Measurements from ENCODE around the gene TFR2.
"Not testable (repeated sequence)": the region's sequence is repeated elsewhere in the genome, so short reads cannot be mapped to it uniquely, and the experiment has no call there.

The TFR2 gene

DNA sequence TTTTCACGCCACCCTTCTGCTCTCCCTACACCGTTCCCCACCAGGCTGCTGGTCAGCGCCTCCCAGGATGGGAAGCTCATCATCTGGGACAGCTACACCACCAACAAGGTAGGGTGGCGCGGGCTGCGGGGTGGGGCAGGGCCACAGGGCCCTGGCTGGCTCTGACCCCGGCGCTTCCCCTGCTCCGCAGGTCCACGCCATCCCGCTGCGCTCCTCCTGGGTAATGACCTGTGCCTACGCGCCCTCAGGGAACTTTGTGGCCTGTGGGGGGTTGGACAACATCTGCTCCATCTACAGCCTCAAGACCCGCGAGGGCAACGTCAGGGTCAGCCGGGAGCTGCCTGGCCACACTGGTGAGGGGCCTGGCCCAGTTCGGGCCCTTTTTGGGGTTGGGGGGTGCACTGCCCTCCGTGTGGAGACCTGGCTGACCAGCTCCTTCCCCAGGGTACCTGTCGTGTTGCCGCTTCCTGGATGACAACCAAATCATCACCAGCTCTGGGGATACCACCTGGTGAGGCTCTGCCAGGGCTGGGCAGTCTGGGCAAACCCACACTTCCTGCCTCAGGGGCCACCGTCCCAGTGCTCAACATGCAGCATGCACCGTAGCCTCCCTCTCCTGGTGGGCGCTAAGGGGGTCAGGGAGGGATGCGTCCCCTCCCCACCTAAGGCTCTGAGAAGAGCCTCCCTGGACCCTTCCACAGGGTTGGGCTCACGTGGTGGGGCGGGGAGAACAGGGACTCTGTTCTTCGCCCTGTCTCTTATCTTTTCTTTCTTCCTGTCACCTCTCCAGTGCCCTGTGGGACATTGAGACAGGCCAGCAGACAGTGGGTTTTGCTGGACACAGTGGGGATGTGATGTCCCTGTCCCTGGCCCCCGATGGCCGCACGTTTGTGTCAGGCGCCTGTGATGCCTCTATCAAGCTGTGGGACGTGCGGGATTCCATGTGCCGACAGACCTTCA lies 36.2 kb upstream of the TFR2 start:
- DNase-seq, result no peak

DNA sequence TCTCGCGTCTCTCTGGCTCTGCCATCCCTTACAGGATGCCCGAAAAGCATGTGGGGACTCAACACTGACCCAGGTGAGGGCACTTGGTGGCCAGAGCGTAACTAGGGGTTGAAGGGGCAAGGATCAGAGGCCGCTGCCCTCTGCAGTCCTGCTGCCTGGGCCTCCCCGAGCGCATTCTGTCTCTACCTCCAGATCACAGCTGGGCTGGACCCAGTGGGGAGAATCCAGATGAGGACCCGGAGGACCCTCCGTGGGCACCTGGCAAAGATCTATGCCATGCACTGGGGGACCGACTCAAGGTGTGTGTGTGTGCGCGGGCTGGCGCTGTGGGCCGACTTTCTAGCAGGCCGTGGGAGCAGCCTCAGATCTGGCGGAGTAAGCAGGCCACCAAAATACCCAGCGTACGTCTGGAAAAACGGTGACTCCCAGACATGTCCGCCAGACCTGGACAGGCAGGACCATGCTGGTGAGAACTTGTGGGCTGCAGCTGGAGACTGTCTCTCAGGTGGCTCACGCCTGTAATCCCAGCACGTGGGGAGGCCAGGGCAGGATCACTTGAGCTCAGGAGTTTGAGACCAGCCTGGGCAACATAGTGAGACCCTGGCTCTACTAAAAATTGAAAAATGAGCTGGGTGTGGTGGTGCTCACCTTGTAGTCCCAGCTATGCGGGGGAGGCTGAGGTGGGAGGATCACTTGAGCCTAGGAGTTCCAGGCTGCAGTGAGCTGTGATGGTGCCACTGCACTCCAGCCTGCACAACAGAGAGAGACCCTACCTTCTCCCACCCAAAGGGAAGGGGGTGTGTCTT lies 35.4 kb upstream of the TFR2 start:
- DNase-seq, result no peak

DNA sequence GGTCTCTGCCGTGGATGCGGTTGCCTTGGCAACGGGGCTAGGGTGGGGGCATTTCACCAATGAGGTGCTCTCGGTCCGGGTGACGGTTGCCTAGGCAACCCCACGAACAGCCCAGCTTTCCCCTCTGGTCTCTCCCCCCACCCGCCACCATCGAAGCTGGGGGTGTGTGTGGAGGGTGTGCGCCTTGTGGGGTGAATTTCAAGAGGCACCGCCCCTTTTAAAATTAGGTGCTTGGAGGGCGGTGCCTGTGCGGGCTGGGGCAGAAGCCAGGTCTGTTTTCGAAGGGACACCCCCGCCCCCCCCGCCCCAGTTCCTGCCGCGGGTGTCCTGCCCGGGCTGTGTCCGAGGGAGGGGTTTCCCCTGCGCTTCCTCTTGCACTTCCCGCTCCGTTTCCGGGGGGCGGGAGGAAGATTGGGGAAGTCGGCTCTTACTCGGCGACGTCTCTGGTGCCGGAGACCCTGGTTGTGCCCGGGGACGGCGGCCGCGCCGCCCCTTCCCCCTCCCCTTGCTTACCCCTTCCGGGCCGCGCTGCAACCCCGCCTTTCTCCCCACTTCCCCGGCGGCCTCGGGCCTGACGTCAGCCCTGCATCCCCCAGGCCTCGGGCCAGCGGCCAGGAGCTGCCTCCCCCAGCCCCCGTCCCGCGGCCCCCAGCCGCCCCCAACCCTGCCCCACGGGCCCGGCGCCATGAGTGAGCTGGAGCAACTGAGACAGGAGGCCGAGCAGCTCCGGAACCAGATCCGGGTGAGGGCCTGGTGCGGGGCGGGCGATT lies 34.4 kb upstream of the TFR2 start:
- peak; percentile 79 for DNase-seq

DNA sequence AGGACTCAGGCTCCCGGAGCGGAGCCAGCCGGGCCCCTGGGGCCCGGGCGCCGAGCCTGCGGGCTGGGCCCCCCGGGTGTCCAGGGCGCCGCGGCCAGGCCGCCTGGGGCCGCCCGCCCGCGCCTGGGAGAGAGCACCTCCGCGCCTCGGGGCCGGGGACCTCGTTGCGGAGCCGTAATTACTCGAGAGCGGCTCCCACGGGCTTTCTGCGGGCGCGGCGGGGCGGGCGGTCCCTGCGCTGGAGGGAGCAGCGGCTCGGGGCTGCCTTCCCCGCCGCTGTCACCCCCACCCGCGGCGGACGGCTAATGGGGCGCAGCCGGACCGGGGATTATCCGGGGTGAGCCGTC lies 33.7 kb upstream of the TFR2 start:
- no peak for DNase-seq

DNA sequence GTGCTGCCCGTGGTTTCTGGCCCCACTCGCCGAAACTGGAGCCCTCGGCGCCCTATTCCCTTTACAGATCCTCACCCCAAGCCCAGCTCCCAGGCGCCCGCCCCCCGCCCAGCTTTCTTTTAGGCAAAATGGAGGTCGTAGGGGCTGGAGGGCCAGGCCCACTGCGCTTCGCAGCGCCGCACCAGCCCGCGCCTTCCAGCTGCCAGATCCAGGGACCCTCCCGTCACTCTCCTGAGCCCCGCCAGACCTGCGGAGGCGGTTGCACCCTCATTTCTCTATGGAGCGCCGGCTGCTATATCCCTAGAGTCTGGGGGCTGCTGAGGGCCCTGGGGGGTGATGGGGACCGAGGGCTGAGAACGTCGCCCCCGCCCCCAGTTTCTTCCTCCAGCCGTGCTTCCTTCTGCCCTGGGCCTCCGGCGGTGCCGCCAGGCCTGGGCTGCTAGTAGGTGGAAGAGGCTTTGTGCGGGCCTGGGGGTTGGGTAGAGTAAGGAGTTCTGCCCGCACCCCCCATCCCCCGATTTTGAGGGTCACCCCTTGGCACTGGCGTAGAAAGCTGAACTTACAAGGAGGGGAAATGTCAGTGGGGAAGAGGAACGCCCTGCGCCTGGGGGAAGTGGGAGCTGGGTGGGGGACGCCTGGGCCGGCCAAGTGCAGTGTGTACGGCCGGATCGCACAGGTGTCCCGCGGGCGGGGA lies 33.2 kb upstream of the TFR2 start:
- no peak for DNase-seq

DNA sequence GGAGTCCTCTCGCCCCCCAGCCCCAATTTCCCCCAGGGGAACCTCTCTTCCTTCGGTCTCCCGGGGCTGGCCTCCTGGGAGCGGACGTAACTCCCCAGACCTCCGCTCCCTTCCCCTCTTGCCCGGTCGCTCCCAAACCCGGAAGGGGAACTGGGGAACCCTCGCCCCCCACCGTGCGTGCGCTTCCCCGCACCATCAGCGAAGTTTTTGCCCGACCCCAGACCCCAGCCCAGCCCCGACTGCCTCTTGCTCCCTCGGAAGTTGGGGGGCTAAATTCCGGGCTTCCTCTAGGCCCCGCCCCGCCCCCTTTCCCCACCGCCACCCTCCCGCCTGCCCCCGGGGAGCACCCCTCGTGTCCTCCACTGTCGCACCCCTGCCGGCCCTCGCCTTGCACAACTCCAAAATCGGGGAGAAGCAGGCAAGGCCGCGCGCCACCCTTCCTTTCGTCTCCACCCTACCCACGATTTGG lies 32.6 kb upstream of the TFR2 start:
- DNase-seq, result peak; percentile 51

DNA sequence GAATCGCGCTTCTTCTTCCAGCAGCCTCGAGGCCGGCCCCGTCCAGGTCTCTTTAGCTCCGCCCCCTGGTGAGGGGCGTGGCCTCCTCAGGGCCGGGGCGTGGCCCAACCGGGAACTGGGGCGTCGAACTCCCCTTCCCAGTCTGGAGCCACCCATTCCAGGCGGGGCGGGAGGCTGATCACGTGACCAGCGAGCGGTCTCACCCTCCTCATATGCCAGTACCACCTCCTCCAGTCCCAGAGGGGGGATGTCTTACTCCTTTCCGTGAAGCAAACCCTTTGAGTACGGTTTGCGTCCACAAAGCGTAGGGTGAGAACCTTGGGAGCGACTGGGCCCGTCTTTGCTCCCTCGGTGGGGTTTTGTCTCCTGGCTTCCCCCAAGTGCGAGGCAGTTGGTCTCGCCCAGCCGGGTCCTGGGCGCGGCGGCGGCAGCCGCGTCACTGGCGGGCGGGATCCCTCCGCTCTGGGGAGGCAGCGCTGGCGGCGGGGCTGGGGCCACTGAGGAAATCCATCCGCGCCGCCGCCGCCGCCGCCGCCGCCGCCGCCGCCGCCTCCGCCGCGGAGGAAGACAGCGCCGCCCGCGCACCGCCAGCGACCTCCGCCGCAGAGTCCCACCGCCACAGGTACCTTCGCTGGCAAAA lies 32.1 kb upstream of the TFR2 start, which contains the start of gene GNB2:
Gene GNB2, plus strand, starts transcription at position 439 of the 640 bp plus-strand sequence. CDS start 2,526 bp downstream, outside the sequence.
- DNase-seq, result peak; percentile 100

DNA sequence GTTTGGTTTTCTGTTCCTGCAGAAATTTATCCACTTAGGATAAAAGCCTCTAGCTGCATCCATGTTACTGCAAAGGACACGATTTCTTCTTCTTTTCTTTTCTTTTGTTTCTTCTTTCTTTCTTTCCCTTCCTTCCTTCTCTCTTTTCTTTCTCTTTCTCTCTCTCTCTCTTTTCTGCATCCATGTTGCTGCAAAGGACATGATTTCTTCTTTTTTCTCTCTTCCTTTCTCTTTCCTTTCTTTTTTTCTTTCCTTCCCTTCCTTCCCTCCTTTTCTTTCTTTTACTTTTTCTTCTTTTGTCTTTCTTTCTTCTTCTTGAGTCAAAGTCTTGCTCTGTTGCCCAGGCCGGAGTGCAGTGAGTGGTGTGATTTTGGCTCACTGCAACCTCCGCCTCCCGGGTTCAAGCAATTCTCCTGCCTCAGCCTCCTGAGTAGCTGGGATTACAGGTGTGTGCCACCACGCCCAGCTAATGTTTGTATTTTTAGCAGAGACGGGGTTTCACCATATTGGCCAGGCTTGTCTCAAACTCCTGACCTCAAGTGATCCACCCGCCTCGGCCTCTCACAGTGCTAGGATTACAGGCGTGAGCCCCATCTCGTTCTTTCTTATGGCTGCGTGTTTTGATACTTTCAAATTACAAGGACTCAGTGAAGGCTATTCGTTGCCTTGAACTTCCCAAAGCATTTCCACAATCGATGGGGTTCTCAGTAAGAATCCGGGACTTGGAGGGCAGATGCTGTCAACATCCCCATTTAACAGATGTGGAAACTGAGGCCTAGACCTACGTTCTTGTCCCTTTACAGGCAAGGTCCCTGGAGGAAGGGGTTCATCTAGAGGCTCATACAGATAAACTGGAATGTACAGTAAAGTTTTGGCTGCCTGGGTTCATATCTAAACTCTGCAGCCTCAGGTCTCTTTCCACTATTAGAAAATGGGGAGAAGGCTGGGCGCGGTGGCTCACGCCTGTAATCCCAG lies 30.3 kb upstream of the TFR2 start:
- no peak for DNase-seq

DNA sequence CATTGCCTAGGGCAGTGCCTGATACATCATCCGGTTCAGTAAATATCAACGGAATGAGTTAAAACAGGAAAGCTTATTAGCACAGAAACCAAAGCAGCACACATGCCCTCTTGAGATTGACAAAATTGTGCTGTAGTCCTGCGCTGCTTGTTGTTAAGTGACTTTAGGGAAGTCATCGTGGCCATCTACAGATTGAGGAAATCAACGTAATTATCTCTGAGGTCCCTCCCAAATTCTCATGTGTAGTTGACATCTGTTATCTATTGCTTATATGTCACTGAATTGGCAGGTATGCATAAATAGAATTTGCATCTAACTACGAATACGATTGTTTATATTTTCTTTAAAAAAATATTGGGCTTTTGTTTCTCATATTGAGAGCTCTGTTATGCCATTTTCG lies 28.7 kb upstream of the TFR2 start:
- DNase-seq, result no peak

DNA sequence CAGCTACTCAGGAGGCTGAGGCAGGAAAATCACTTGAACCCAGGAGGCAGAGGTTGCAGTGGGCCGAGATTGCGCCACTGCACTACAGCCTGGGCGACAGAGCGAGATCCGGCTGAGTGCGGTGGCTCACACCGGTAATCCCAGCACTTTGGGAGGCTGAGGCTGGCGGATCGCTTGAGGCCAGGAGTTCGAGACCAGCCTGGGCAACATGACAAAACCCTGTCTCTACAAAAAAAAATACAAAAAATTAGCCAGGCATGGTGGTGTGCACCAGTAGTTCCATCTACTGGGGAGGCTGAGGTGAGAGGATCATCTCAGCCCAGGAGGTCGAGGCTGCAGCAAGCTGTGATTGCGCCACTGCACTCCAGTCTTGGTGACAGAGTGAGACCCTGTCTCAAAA lies 27.8 kb upstream of the TFR2 start:
- DNase-seq, result not testable (repeated sequence)

DNA sequence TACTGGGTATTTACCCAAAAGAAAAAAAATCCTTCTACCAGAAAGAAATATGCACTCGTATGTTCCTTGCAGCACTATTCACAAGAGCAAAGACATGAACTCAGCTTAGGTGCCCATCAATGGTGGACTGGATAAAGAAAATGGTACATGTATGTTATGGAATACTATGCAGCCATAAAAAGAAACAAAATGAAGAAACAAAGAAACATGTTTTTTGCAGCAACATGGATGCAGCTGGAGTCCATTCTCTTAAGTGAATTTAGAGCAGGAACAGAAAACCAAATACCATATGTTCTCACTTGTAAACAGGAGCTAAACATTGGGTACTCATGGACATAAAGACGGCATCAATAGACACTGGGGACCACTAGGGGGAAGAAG lies 26.7 kb upstream of the TFR2 start:
- no peak for DNase-seq

DNA sequence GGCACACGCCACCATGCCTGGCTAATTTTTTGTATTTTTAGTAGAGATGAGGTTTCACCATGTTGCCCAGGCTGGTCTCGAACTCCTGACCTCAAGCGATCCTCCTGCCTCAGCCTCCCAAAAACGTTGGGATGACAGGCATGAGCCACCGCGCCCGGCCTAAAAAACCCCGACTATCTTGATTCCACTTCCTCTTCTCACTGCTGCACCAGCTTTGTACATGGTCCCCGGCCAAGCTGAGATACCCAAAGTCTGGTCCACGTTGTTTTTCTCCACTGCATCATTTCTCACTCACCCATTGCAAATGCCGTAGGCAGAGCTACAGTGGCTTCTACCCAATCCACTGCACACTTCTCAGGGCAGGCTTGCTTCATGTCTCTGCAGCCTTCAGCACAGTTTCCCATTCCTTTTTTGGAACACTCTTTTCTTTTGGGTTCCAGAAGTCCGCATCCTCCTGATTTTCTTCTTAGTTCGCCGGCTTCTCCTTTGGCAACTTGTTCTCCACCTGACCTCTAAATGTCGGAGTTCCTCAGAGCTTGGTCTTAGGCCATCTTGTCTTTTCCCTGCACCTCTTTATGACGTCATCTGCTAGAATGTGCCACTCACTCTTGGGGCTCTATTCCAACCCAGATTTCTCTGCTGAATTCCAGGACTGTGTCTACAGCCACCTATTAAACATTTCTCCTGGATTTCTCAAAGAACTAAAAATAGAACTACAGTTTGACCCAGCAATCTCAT lies 26.1 kb upstream of the TFR2 start:
- DNase-seq, result no peak

DNA sequence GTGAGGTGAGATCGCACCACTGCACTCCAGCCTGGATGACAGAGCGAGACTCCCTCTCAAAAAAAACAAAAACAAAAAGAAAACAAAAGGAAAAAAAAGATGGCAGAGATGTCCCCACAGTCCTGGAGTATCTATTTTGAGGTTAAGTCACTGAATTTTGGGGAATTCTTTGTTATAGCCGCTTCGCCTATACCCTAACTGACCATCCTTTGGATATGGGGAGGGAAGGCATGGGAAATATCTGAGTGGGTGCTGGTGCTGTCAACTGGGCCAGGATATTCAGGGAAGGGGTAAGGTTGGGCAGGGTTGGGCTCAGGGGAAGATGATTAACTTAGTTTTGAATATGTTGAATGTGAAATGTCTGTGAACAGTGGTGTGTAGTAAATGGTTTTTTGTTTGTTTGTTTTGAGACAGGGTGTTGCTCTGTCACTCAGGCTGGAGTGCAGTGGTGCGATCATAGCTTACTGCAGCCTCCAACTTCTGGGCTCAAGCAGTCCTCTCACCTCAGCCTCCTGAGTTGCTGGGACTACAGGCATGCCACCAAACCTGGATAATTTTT lies 23.9 kb upstream of the TFR2 start:
- DNase-seq, result no peak

DNA sequence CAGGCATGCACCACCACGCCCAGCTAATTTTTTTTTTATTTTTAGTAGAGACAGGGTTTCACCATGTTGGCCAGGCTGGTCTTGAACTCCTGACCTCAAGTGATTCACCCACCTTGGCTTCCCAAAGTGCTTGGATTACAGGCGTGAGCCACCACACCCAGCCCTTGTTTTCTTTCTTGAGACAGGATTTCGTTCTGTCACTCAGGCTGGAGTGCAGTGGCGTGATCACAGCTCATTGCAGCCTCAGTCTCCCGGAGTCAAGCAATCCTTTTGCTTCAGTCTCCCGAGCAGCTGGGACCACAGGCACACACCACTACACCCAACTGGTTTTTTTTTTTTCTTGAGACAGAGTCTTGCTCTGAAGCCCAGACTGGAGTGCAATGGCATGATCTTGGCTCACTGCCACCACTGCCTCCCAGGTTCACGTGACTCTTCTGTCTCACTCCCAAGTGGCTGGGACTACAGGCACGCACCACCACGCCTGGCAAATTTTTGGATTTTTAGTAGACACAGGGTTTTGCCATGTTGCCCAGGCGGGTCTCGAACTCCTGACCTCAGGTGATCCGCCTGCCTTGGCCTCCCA lies 20.9 kb upstream of the TFR2 start:
- not testable (repeated sequence) for DNase-seq

DNA sequence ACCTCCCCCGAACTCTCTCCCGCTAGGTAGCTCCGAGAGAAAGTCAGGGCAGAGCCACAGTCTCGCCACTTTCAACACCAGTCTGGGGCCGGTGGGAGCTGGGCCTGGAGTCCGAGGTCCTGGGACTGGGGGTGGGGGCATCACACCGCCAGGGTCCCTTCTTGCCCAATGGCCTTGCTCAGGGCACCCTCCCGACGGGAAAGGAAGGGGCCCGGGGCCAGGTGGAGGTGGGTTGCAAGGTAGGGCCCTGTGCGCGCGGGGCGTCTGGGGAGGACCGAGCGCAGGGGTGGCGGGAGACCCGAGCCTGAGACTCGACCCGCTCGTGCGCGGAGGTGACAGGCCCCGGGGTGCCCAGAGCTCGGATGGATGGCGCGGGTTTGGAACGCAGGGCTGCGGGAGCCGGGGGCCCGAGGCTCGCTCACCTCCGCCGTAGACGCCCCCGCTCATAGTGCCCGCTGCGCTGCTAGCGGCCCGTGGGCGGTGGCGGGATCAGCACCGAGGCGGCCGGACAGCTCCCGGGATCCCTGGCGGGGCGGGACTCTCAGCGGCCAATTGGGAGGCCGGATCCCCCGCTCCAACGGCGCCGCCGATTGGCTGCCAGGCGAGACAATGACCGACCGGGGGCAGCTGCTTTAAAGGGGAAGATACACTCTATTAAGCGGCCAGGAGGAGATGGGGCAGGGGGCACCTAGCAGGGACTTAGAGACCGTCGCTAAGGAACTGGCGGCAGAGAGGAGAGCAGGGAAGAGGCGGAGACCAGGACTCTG lies 14.7 kb upstream of the TFR2 start, which contains the start of gene ACTL6B:
Gene ACTL6B, minus strand, starts transcription at position 541 of the 767 bp plus-strand sequence. Its CDS starts 94 bp downstream, at position 447.
- peak; percentile 78 for DNase-seq

DNA sequence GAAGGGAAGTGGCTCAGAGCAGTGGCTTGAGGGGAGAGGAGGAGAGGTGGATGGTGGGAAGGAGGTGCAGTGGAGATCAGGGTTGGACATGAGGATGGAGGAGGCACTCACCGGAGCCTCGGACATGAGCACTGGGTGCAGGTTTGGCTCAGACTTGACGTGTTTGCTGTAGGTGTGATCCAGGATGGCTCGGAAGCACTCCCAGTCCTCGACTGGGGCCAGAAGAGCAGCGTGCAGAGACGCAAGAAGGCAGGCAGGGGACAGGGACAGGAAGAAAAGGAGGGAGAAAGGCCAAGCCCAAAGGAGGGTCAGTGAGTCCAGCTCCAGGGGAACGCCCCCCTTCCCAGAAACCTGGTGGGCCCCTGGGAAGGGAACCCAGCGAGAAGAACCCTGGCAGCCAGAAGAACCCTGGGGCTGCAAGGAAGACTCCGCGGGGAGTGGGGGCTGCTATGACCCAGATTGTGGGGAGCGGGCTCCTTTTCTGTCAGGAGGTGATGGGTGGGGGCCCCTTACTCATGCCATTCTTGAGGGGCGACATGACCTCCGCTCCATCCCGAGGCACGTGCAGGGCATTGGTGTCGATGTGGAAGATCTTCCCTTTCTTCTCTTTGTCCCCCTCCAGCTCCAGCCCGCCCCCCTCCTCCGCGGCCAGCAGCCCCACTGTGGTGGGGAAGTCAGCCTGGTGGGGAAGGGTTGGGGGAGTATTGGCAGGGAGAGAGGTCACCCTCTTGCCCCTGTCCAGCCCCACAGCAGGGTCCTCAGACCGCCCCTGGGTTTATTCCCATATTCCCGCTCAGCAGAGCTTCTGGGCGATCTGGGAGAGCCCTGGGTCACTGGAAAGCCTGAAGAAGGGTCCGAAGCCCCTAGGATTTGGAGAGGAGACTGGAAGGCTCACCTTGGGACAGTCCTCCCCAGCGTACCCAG lies 13.8 kb upstream of the TFR2 start:
- DNase-seq, result no peak
